AG09309 (cell line): ENCODE results near the gene GLIS1.
A peak's percentile ranks its signal among the peaks of the same experiment; 100 is the strongest.

Experiments
- DNase-seq: peaks from one replicate; pipeline ENCODE4 v3.0.0-alpha.2; 2010; ENCODE audit warnings: low read depth
- H3K4me3 ChIP-seq: 2 replicates; pipeline ENCODE4 v1.5.1; 2011; ENCODE audit warnings: mild to moderate bottlenecking, low read depth, low read length, moderate library complexity; ENCODE audit not compliant: control insufficient read depth
- TF ChIP-seq, protein P1 (sequence below): IDR thresholded peaks from 2 replicates; pipeline ENCODE4 v1.5.1; 2011; ENCODE audit warnings: mild to moderate bottlenecking, low read depth, low read length, inconsistent platforms; ENCODE audit not compliant: insufficient read depth, control insufficient read depth; ENCODE audit errors: missing control alignments

Gene GLIS1

GRCh38 chr1:53737648-53738204 lies 1.2 kb downstream of the GLIS1 start:
- no peak for DNase-seq
- H3K4me3 ChIP-seq, result peak overlapping the region; percentile 61
- TF ChIP-seq, protein P1, sequence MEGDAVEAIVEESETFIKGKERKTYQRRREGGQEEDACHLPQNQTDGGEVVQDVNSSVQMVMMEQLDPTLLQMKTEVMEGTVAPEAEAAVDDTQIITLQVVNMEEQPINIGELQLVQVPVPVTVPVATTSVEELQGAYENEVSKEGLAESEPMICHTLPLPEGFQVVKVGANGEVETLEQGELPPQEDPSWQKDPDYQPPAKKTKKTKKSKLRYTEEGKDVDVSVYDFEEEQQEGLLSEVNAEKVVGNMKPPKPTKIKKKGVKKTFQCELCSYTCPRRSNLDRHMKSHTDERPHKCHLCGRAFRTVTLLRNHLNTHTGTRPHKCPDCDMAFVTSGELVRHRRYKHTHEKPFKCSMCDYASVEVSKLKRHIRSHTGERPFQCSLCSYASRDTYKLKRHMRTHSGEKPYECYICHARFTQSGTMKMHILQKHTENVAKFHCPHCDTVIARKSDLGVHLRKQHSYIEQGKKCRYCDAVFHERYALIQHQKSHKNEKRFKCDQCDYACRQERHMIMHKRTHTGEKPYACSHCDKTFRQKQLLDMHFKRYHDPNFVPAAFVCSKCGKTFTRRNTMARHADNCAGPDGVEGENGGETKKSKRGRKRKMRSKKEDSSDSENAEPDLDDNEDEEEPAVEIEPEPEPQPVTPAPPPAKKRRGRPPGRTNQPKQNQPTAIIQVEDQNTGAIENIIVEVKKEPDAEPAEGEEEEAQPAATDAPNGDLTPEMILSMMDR, result no peak

DNA sequence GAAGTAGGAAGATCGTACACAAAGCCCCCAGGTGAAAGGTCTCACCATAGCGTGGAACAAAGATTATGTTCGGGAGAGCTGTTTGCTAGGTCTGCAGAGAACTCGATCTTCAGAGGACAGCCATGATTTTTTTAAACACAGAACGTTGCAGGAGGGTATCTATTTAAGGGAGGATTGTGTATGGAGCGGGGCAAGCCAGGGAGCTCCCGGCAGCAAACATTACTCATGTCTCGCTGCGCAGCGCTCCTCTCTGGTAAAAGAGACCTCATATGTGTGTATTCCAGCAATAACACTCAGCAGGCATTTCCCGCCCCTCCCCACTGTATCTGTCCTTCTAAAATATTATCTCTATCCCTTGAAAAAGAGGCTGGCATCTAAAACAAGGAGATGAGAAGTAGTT lies 2.7 kb downstream of the GLIS1 start:
- peak overlapping the region; percentile 61 for H3K4me3 ChIP-seq
- peak; percentile 52 for DNase-seq
- TF ChIP-seq, protein P1, result no peak

- H3K4me3 ChIP-seq, result peak overlapping the region; percentile 61
- TF ChIP-seq, protein P1, result no peak
- DNase-seq, result no peak
Observed at GRCh38 chr1:53735681-53736080, 3.3 kb downstream of the GLIS1 start.

DNA sequence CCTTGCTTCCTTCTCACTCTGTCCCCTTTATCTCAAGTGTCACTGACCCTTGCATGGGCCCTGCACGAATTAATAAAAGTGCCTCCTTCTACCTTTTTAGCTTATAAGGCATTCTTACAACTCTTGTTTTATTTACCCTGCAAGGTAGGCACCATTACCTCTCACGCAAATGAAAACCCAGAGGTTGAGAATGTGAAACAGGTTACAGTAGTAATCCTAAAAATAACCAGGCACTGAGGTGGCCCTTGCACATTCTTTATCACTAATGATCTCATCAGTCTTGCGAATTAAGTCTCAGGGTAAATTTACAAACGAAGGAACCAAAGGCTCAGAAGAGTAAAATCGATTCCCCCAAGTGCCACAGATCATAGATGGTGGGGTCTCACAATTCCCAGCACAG lies 3.7 kb downstream of the GLIS1 start:
- H3K4me3 ChIP-seq, result peak overlapping the region; percentile 61
- TF ChIP-seq, protein P1, result no peak
- DNase-seq, result no peak

GRCh38 chr1:53734650-53735211 lies 4.2 kb downstream of the GLIS1 start:
- H3K4me3 ChIP-seq, result peak overlapping the region; percentile 22
- peak; percentile 83 for DNase-seq
- TF ChIP-seq, protein P1, result no peak

GRCh38 chr1:53733975-53734649 lies 4.9 kb downstream of the GLIS1 start:
- DNase-seq, result peak; percentile 86
- H3K4me3 ChIP-seq, result peak overlapping the region; percentile 39
- TF ChIP-seq, protein P1, result no peak
